Measurements from ENCODE around the gene GIPC1. TPM values are rescaled to one million over a fixed set of nuclear protein-coding genes. Genes with fewer than 3 reads are reported as not detected.

GIPC1 gene
- total RNA-seq, 1 experiment from 2014 or later = 59.4 TPM

DNA sequence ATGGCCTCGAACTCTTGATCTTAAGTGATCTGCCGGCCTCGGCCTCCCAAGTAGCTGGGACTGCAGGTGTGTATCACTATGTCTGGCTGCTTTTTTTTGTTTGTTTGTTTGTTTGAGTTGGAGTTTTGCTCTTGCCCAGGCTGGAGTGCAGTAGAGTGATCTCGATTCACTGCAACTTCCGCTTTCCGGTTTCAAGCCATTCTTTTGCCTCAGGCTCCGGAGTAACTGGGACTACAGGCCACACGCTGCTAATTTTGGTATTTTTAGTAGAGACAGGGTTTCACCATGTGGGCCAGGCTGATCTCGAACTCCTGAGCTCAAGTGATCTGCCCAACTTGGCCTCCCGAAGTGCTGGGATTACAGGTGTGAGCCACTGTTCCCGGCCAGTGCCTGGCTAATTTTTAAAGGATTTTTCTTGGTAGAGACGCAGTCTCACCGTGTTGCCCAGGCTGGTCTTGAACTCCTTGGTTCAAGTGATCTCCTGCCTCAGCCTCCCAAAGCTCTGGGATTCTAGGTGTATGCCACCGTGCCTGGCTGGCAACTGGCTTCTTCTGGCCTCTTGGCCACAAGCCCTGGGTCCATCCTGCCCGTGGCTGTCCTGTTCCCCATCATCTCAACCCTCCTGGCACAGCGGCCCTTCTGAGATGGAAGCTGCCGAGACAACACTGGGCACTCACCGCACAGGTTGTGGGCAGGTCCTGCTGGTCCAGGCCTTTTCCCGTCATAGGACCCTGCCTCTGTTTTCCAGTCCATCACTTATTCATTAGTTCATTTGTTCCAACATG, 45.0 kb upstream of the GIPC1 start:
- intact Hi-C loops (cut with micrococcal nuclease; ENCODE audit: unreplicated experiment) = no loop called here
- Histone ChIP-seq H3K27me3 (replicated peaks; ENCODE audit: insufficient read depth, low read depth, low read length, poor library complexity) (no peaks in the 10 kb centered on the region), H3K36me3 (ENCODE audit: insufficient read depth, low read length, poor library complexity, severe bottlenecking) (no peaks in the 10 kb centered on the region), H3K27ac (ENCODE audit: low read depth, low read length, poor library complexity, severe bottlenecking) (no peak overlapping the region), H3K4me3 (ENCODE audit: low read depth, low read length, poor library complexity, severe bottlenecking) (no peak overlapping the region), H3K9me3 (ENCODE audit: low read depth, low read length, poor library complexity, severe bottlenecking) (no peaks in the 10 kb centered on the region), H3K4me1 (ENCODE audit: insufficient read depth, low read length, poor library complexity, severe bottlenecking) (peaks cover 23% of the 10 kb centered on the region)
- ChIA-PET CTCF (no interaction called here), POLR2A (ENCODE audit: low non-redundant PET) (no interaction called here)
- no peak for TF ChIP-seq EZH2 (IDR thresholded peaks at IDR 0.05; ENCODE audit: borderline replicate concordance, low read depth, low read length, poor library complexity, severe bottlenecking)
- TF ChIP-seq, protein P1, sequence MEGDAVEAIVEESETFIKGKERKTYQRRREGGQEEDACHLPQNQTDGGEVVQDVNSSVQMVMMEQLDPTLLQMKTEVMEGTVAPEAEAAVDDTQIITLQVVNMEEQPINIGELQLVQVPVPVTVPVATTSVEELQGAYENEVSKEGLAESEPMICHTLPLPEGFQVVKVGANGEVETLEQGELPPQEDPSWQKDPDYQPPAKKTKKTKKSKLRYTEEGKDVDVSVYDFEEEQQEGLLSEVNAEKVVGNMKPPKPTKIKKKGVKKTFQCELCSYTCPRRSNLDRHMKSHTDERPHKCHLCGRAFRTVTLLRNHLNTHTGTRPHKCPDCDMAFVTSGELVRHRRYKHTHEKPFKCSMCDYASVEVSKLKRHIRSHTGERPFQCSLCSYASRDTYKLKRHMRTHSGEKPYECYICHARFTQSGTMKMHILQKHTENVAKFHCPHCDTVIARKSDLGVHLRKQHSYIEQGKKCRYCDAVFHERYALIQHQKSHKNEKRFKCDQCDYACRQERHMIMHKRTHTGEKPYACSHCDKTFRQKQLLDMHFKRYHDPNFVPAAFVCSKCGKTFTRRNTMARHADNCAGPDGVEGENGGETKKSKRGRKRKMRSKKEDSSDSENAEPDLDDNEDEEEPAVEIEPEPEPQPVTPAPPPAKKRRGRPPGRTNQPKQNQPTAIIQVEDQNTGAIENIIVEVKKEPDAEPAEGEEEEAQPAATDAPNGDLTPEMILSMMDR (conservative IDR thresholded peaks at IDR 0.05; ENCODE audit: low read depth, low read length) = no peak
- no TSS peak for BruUV-seq (replicated peaks)
- no peak for DNase-seq (ENCODE audit: low spot score)

DNA sequence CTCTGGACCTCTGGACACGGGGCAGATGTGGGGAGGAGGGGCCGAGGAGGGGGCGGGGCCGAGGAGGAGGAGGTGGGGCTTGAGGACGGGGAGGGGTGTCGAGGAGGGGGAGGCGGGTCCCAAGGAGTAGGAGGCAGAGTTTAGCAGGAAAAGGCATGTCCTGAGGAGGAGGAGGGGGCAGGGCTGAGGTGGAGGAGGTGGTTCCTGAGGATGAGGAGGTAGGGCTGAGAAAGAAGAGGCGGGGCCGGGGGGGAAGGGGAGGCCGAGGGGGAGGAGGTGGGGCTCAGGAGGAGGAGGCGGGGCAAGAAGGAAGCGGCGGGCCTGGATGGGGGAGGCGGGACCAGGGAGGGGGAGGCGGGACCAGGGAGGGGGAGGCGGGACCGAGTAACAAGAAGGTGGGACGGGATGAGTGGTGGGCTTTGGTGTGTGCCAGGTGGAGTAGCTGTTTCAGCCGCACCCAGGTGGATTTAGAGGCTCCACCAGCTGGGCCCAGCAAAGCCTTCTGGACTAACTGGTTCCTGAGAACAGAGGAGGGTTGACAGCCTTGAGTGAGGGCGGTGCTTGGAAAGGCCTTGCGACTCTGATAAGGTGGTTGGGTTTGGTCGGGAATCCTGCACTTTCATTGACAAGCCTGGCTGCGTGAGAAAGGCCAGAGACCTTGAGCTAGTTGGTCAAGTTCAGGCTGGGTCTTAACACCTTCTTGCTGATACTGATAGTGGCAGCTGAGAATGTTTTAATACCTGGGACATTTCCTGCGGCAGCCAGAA, 41.2 kb upstream of the GIPC1 start:
- TF ChIP-seq EZH2 (IDR thresholded peaks at IDR 0.05; ENCODE audit: borderline replicate concordance, low read depth, low read length, poor library complexity, severe bottlenecking) = no peak
- TF ChIP-seq, protein P1 (conservative IDR thresholded peaks at IDR 0.05; ENCODE audit: low read depth, low read length) = no peak
- BruUV-seq (replicated peaks) = no TSS peak
- ChIA-PET POLR2A (ENCODE audit: low non-redundant PET) (no interaction called here), CTCF (no interaction called here)
- no peaks in the 10 kb centered on the region for H3K36me3 ChIP-seq (ENCODE audit: insufficient read depth, low read length, poor library complexity, severe bottlenecking)
- H3K9me3 ChIP-seq (ENCODE audit: low read depth, low read length, poor library complexity, severe bottlenecking) = no peaks in the 10 kb centered on the region
- no peaks in the 10 kb centered on the region for H3K4me1 ChIP-seq (ENCODE audit: insufficient read depth, low read length, poor library complexity, severe bottlenecking)
- intact Hi-C loops (cut with micrococcal nuclease; ENCODE audit: unreplicated experiment) = no loop called here
- peak; percentile 75 for DNase-seq (ENCODE audit: low spot score)
- H3K27ac ChIP-seq (ENCODE audit: low read depth, low read length, poor library complexity, severe bottlenecking) = no peak overlapping the region
- H3K27me3 ChIP-seq (replicated peaks; ENCODE audit: insufficient read depth, low read depth, low read length, poor library complexity) = no peaks in the 10 kb centered on the region
- no peak overlapping the region for H3K4me3 ChIP-seq (ENCODE audit: low read depth, low read length, poor library complexity, severe bottlenecking)

DNA sequence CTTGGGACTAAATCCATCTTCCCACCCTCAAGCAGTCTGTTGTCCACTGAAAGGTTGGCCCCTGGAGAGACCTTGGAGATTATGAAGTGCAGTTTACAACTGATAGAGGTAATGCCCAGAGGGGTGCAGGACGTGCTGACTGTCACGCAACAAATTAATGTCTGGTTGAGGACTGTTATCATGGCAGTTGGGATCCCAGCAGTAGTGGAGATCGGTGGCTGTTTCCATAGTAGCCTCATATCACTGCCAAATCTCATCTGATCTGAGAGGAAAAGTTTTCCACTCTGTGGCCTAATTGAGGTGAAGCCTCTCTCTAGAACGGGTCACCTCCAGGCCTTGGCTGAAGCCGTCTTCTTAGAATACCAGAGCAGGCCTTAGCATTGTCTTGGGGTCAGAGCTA, 37.5 kb upstream of the GIPC1 start:
- Histone ChIP-seq H3K27ac (ENCODE audit: low read depth, low read length, poor library complexity, severe bottlenecking) (no peak overlapping the region), H3K27me3 (replicated peaks; ENCODE audit: insufficient read depth, low read depth, low read length, poor library complexity) (no peaks in the 10 kb centered on the region), H3K36me3 (ENCODE audit: insufficient read depth, low read length, poor library complexity, severe bottlenecking) (no peaks in the 10 kb centered on the region), H3K9me3 (ENCODE audit: low read depth, low read length, poor library complexity, severe bottlenecking) (no peaks in the 10 kb centered on the region), H3K4me3 (ENCODE audit: low read depth, low read length, poor library complexity, severe bottlenecking) (no peak overlapping the region), H3K4me1 (ENCODE audit: insufficient read depth, low read length, poor library complexity, severe bottlenecking) (no peaks in the 10 kb centered on the region)
- POLR2A ChIA-PET (ENCODE audit: low non-redundant PET) = interaction anchor here (0.6 kb wide), 1 partner anchor 78 kb away, joined by 4 read pairs; no protein-coding TSS in a partner anchor
- BruUV-seq (replicated peaks) = no TSS peak
- CTCF ChIA-PET = no interaction called here
- intact Hi-C loops (cut with micrococcal nuclease; ENCODE audit: unreplicated experiment) = no loop called here
- no peak for DNase-seq (ENCODE audit: low spot score)
- TF ChIP-seq, protein P1 (conservative IDR thresholded peaks at IDR 0.05; ENCODE audit: low read depth, low read length) = no peak
- no peak for TF ChIP-seq EZH2 (IDR thresholded peaks at IDR 0.05; ENCODE audit: borderline replicate concordance, low read depth, low read length, poor library complexity, severe bottlenecking)

All from A673 (cell line).